WTC11 (cell line): ENCODE data around the gene DPCD. TPM values are rescaled to one million over a fixed set of nuclear protein-coding genes. Genes with fewer than 3 reads are reported as not detected.

Source experiments
- ATAC-seq: fragments of 200-7000 bp; cut with Tn5 transposase; 2 replicates; pipeline ENCODE4 v1.10.0; 2021; ENCODE audit warnings: mild to moderate bottlenecking, moderate library complexity
- CTCF ChIA-PET: fragments of 300-600 bp; sonication (Branson Sonifier 250); formaldehyde crosslinking; loops from one replicate; lab custom pipeline; 2021; ENCODE audit warnings: antibody characterized with exemption; lab: Charles Lee
- POLR2A ChIA-PET: fragments of 350-600 bp; sonication (Branson Sonifier 250); formaldehyde crosslinking; loops from one replicate; lab custom pipeline; 2021; ENCODE audit warnings: antibody characterized with exemption; lab: Charles Lee
- DNase-seq: peaks from one replicate; pipeline ENCODE4 v3.0.0; 2021; ENCODE audit warnings: low spot score
- H3K27ac Mint-ChIP-seq: 2 replicates; pipeline ENCODE4 v1.8.0; 2021; ENCODE audit warnings: mixed read lengths
- H3K27me3 Mint-ChIP-seq: 2 replicates; pipeline ENCODE4 v1.8.0; 2021; ENCODE audit warnings: low read depth, mild to moderate bottlenecking, moderate library complexity, mixed read lengths
- H3K36me3 Mint-ChIP-seq: 2 replicates; pipeline ENCODE4 v1.8.0; 2021; ENCODE audit warnings: mixed read lengths
- H3K4me1 Mint-ChIP-seq: 2 replicates; pipeline ENCODE4 v1.8.0; 2022; ENCODE audit warnings: mixed read lengths
- H3K4me3 Mint-ChIP-seq: 2 replicates; pipeline ENCODE4 v1.8.0; 2021; ENCODE audit warnings: mild to moderate bottlenecking, moderate library complexity, mixed read lengths
- H3K9me3 Mint-ChIP-seq: 2 replicates; pipeline ENCODE4 v1.8.0; 2021; ENCODE audit warnings: mixed read lengths
- ATF3 ChIP-seq: sonication (generic); formaldehyde crosslinking; conservative IDR thresholded peaks from 2 replicates; pipeline ENCODE4 v1.8.1; 2022; ENCODE audit warnings: mild to moderate bottlenecking, missing genetic modification reagents
- ATF6 ChIP-seq: sonication (generic); formaldehyde crosslinking; IDR thresholded peaks from 2 replicates; pipeline ENCODE4 v1.8.1; 2023; ENCODE audit warnings: mild to moderate bottlenecking, missing genetic modification reagents
- CBFB ChIP-seq: sonication (generic); formaldehyde crosslinking; IDR thresholded peaks from 2 replicates; pipeline ENCODE4 v1.8.1; 2022; ENCODE audit warnings: mild to moderate bottlenecking, low read depth, missing genetic modification reagents
- CTCF ChIP-seq: fragments of 200-600 bp; IDR thresholded peaks from 2 replicates; pipeline ENCODE4 v1.8.0; 2022; ENCODE audit warnings: antibody characterized with exemption
- ELF4 ChIP-seq: sonication (generic); formaldehyde crosslinking; IDR thresholded peaks from 2 replicates; pipeline ENCODE4 v1.8.1; 2022; ENCODE audit warnings: low read depth, mild to moderate bottlenecking, moderate library complexity, missing genetic modification reagents
- ESRRA ChIP-seq: sonication (generic); formaldehyde crosslinking; IDR thresholded peaks from 2 replicates; pipeline ENCODE4 v1.8.1; 2022; ENCODE audit warnings: mild to moderate bottlenecking, missing genetic modification reagents, borderline replicate concordance
- FOXJ3 ChIP-seq: sonication (generic); formaldehyde crosslinking; IDR thresholded peaks from 2 replicates; pipeline ENCODE4 v1.9.0; 2021; ENCODE audit warnings: missing genetic modification reagents, mild to moderate bottlenecking, borderline replicate concordance
- FOXK1 ChIP-seq: sonication (generic); formaldehyde crosslinking; IDR thresholded peaks from 2 replicates; pipeline ENCODE4 v1.8.0; 2022; ENCODE audit warnings: mild to moderate bottlenecking, moderate library complexity, missing genetic modification reagents
- GABPB1 ChIP-seq: sonication (generic); formaldehyde crosslinking; IDR thresholded peaks from 2 replicates; pipeline ENCODE4 v1.8.1; 2023; ENCODE audit warnings: mild to moderate bottlenecking, missing genetic modification reagents
- GRHL2 ChIP-seq: fragments of 250-450 bp; sonication (Bioruptor Pico); IDR thresholded peaks from 2 replicates; pipeline ENCODE4 v1.8.0; 2022; ENCODE audit warnings: mild to moderate bottlenecking, moderate library complexity; ENCODE audit not compliant: insufficient replicate concordance, severe bottlenecking
- HMGA2 ChIP-seq: fragments of 250-450 bp; sonication (Bioruptor Pico); IDR thresholded peaks from 2 replicates; pipeline ENCODE4 v1.4.0; 2021; ENCODE audit warnings: mild to moderate bottlenecking, moderate library complexity
- MAX ChIP-seq: sonication (generic); formaldehyde crosslinking; IDR thresholded peaks from 2 replicates; pipeline ENCODE4 v1.8.0; 2022; ENCODE audit warnings: mild to moderate bottlenecking, missing genetic modification reagents
- MYBL2 ChIP-seq: sonication (generic); formaldehyde crosslinking; IDR thresholded peaks from 2 replicates; pipeline ENCODE4 v1.8.1; 2023; ENCODE audit warnings: mild to moderate bottlenecking, moderate library complexity, missing genetic modification reagents
- SMAD3 ChIP-seq: sonication (generic); formaldehyde crosslinking; IDR thresholded peaks from 2 replicates; pipeline ENCODE4 v1.8.0; 2022; ENCODE audit warnings: missing genetic modification reagents, mild to moderate bottlenecking, borderline replicate concordance
- SP1 ChIP-seq: sonication (generic); formaldehyde crosslinking; conservative IDR thresholded peaks from 2 replicates; pipeline ENCODE4 v1.8.1; 2022; ENCODE audit warnings: missing genetic modification reagents
- ZNF232 ChIP-seq: sonication (generic); formaldehyde crosslinking; IDR thresholded peaks from 2 replicates; pipeline ENCODE4 v1.8.0; 2022; ENCODE audit warnings: mild to moderate bottlenecking, missing genetic modification reagents
- ZNF263 ChIP-seq: sonication (generic); formaldehyde crosslinking; IDR thresholded peaks from 2 replicates; pipeline ENCODE4 v1.8.1; 2022; ENCODE audit warnings: low read depth, mild to moderate bottlenecking, moderate library complexity, missing genetic modification reagents
- ZNF317 ChIP-seq: sonication (generic); formaldehyde crosslinking; IDR thresholded peaks from 2 replicates; pipeline ENCODE4 v1.8.1; 2023; ENCODE audit warnings: low read depth, mild to moderate bottlenecking, moderate library complexity, missing genetic modification reagents, borderline replicate concordance
- total RNA-seq: library from RNA; stranded (reverse); gene quantifications from 3 replicates; pipeline ENCODE4 v1.2.3, GENCODE V29; 2021
- TF ChIP-seq, protein P1 (sequence below): sonication (generic); formaldehyde crosslinking; IDR thresholded peaks from 2 replicates; pipeline ENCODE4 v1.8.0; 2022; ENCODE audit warnings: mild to moderate bottlenecking, missing genetic modification reagents
- TF ChIP-seq, protein P2 (sequence below): sonication (generic); formaldehyde crosslinking; IDR thresholded peaks from 2 replicates; pipeline ENCODE4 v1.8.1; 2023; ENCODE audit warnings: mild to moderate bottlenecking, missing genetic modification reagents, moderate library complexity
- TF ChIP-seq, protein P3 (sequence below): sonication (generic); formaldehyde crosslinking; IDR thresholded peaks from 2 replicates; pipeline ENCODE4 v1.8.1; 2022; ENCODE audit warnings: low read depth, missing genetic modification reagents, borderline replicate concordance

Gene DPCD
- total RNA-seq, 1 experiment from 2014 or later = 21.8 TPM

DNA sequence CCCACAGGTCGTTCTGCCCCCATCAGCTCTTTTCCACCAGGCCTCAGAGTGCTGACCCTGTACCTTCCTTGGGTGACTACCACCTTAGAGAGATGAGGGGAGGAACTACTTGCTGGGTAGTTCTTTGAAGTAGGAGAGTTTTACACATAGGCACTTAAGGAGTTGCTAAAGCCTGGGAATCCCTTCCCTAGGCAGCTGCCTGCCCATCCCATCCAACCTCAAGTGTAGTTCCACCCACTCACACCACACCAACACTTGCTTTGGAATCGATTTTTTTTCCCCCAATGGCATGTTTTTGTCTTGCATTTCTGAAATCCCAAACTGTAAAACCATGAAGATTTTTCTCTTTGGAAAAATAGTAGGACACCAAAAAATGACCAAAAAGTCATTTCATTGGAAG, 59.1 kb downstream of the DPCD start:
- no peaks in the 10 kb centered on the region for H3K27me3 Mint-ChIP-seq
- DNase-seq (no peak), ATAC-seq (no peak)
- H3K27ac Mint-ChIP-seq = no peak overlapping the region
- peaks cover 12% of the 10 kb centered on the region; the same call in 1 of the 2 replicates for H3K36me3 Mint-ChIP-seq
- TF ChIP-seq, protein P1, sequence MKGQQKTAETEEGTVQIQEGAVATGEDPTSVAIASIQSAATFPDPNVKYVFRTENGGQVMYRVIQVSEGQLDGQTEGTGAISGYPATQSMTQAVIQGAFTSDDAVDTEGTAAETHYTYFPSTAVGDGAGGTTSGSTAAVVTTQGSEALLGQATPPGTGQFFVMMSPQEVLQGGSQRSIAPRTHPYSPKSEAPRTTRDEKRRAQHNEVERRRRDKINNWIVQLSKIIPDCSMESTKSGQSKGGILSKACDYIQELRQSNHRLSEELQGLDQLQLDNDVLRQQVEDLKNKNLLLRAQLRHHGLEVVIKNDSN (CRISPR knock-in tag) = no peak
- TF ChIP-seq CTCF = no peak
- no peak for TF ChIP-seq FOXJ3
- ChIA-PET POLR2A (no interaction called here), CTCF (interaction anchor here (2.8 kb wide), 1 partner anchor 45 kb away, joined by 12 read pairs; no protein-coding TSS in a partner anchor)
- peaks cover 46% of the 10 kb centered on the region for H3K4me1 Mint-ChIP-seq
- H3K4me3 Mint-ChIP-seq = no peak overlapping the region
- H3K9me3 Mint-ChIP-seq = no peaks in the 10 kb centered on the region

GRCh38 chr10:101649525-101650085, 61.5 kb downstream of the DPCD start:
- CTCF ChIA-PET = interaction anchor here (1.7 kb wide), 1 partner anchor 114 kb away, joined by 4 read pairs; no protein-coding TSS in a partner anchor
- ATAC-seq = no peak

DNA sequence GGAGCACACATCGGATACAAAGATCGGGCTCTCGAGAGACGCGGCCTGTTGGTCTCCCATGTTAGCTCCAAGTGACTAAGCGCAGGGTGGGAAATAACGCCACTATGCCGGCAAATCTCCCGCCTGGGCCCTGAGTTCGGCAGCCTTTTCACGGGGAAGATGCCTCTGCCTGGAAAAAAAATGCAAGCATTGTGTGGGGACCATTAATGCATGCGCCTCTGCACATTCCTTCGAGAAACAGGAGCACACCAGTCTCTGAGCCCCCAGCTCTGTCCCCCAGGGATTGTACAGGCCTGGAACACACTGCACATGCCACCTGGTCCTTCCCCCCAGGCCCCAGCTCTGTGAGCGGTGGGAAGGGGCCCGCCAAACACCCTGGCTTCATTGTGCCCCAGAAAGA, 62.7 kb downstream of the DPCD start:
- DNase-seq (no peak), ATAC-seq (peak; percentile 33; the same call in 1 of the 2 replicates)
- ChIA-PET CTCF (interaction anchor here (1.7 to 2.0 kb wide), 2 partner anchors 48 to 115 kb away, joined by 4 to 10 read pairs; no protein-coding TSS in a partner anchor), POLR2A (no interaction called here)
- H3K4me3 Mint-ChIP-seq = no peak overlapping the region
- H3K9me3 Mint-ChIP-seq = no peaks in the 10 kb centered on the region
- peaks cover 12% of the 10 kb centered on the region; the same call in 1 of the 2 replicates for H3K36me3 Mint-ChIP-seq
- TF ChIP-seq MYBL2 (CRISPR knock-in tag) = no peak
- no peak for TF ChIP-seq GABPB1
- TF ChIP-seq ELF4 = no peak
- TF ChIP-seq ATF3 (CRISPR knock-in tag) = no peak
- no peak for TF ChIP-seq ZNF232 (CRISPR knock-in tag)
- TF ChIP-seq FOXK1 (CRISPR knock-in tag) = no peak
- no peak for TF ChIP-seq ATF6 (CRISPR knock-in tag)
- TF ChIP-seq ZNF263 (CRISPR knock-in tag) = no peak
- TF ChIP-seq, protein P2, sequence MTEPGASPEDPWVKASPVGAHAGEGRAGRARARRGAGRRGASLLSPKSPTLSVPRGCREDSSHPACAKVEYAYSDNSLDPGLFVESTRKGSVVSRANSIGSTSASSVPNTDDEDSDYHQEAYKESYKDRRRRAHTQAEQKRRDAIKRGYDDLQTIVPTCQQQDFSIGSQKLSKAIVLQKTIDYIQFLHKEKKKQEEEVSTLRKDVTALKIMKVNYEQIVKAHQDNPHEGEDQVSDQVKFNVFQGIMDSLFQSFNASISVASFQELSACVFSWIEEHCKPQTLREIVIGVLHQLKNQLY (CRISPR knock-in tag) = no peak
- no peak for TF ChIP-seq ZNF317 (CRISPR knock-in tag)
- TF ChIP-seq SMAD3 = no peak
- no peak for TF ChIP-seq ESRRA (CRISPR knock-in tag)
- TF ChIP-seq GRHL2 = no peak
- TF ChIP-seq, protein P3, sequence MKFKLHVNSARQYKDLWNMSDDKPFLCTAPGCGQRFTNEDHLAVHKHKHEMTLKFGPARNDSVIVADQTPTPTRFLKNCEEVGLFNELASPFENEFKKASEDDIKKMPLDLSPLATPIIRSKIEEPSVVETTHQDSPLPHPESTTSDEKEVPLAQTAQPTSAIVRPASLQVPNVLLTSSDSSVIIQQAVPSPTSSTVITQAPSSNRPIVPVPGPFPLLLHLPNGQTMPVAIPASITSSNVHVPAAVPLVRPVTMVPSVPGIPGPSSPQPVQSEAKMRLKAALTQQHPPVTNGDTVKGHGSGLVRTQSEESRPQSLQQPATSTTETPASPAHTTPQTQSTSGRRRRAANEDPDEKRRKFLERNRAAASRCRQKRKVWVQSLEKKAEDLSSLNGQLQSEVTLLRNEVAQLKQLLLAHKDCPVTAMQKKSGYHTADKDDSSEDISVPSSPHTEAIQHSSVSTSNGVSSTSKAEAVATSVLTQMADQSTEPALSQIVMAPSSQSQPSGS (CRISPR knock-in tag) = no peak
- TF ChIP-seq MAX = no peak
- TF ChIP-seq SP1 (CRISPR knock-in tag) = no peak
- no peak for TF ChIP-seq CBFB (CRISPR knock-in tag)
- peaks cover 10% of the 10 kb centered on the region for H3K4me1 Mint-ChIP-seq
- no peak overlapping the region for H3K27ac Mint-ChIP-seq
- H3K27me3 Mint-ChIP-seq = no peaks in the 10 kb centered on the region

More at GRCh38 chr10:101649525-101650085, 61.5 kb downstream of the DPCD start:
- Mint-ChIP-seq H3K36me3 (peaks cover 12% of the 10 kb centered on the region; the same call in 1 of the 2 replicates), H3K9me3 (no peaks in the 10 kb centered on the region), H3K27me3 (no peaks in the 10 kb centered on the region)
- no peak for DNase-seq
- POLR2A ChIA-PET = interaction anchor here (0.7 kb wide), 1 partner anchor 44 kb away, joined by 3 read pairs; no protein-coding TSS in a partner anchor
- TF ChIP-seq HMGA2 (CRISPR knock-in tag) = no peak
- TF ChIP-seq, all 79 proteins: peak for 0
- no peak overlapping the region for H3K27ac Mint-ChIP-seq
- peaks cover 23% of the 10 kb centered on the region for H3K4me1 Mint-ChIP-seq
- no peak overlapping the region for H3K4me3 Mint-ChIP-seq
